CD4-positive, alpha-beta T cell treated with Interleukin-17A for 1 hour (primary cell): Measurements from ENCODE around the gene OR2D2.
"Not testable (repeated sequence)": the region's sequence is repeated elsewhere in the genome, so short reads cannot be mapped to it uniquely, and the experiment has no call there.

ENCODE experiments used
- DNase-seq: peaks from one replicate; pipeline ENCODE4 v3.0.0-alpha.2; 2020

Gene OR2D2

GRCh38 chr11:6892400-6892799, at the start of gene OR2D2:
Gene OR2D2 (minus strand): TSS chr11:6892500. CDS start chr11:6892500, 0 bp downstream.
- no peak for DNase-seq

- no peak for DNase-seq
These were observed 49.7 kb upstream of the OR2D2 start for GRCh38 chr11:6941970-6942369.

- no peak for DNase-seq
These were observed 39.8 kb upstream of the OR2D2 start for GRCh38 chr11:6932145-6932544.

- no peak for DNase-seq
These were observed 38.9 kb upstream of the OR2D2 start for GRCh38 chr11:6931146-6931713.

GRCh38 chr11:6928916-6929315, 36.6 kb upstream of the OR2D2 start:
- DNase-seq: no peak

- no peak for DNase-seq
These were observed 34.8 kb upstream of the OR2D2 start for GRCh38 chr11:6927030-6927617.

DNA sequence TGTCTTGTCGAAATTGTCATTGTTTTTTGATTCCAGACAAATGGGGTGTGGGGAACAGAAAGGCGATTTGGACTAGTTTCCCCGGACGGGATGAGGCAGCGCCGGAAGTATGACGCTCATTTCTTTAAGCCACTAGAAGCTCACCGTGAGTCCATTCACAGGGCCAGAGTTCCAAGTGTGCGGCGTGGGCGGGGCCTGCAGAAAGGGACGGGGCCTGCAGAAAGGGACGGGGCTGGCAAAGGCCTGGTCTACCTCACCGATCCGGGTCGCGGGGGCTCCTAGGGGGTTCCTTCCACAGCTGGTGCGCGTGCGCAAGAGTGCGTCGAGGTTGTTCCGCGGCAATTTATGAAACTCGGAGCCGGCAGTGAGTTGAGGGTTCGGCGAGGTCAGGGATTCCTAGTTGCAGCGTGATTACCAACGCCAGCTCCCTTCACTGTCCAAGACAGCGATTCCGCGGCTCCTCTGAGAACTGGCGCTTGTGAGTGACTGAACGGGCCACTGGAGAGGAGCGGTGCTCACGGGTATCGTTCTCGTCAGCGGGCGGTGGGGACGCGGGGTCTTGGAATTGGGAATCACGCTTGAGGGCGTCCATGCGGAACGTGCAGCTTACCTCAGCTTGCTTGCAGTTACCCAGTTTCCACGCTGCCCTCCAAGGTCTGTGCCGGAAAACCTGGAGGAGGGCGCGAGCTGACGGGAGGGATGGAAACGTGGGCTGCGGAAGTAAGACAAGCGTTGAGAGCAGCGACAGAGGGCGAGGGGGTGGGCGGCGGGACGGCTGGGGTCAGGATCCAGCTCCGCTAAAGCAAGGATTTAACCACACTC, 34.1 kb upstream of the OR2D2 start, which contains the start of gene ZNF215:
TSS of gene ZNF215 (plus strand) at position 219 of the 822 bp plus-strand sequence. CDS start 5,847 bp downstream, outside the sequence.
- peak; percentile 14 for DNase-seq

GRCh38 chr11:6925636-6926207, 33.4 kb upstream of the OR2D2 start:
- no peak for DNase-seq

DNA sequence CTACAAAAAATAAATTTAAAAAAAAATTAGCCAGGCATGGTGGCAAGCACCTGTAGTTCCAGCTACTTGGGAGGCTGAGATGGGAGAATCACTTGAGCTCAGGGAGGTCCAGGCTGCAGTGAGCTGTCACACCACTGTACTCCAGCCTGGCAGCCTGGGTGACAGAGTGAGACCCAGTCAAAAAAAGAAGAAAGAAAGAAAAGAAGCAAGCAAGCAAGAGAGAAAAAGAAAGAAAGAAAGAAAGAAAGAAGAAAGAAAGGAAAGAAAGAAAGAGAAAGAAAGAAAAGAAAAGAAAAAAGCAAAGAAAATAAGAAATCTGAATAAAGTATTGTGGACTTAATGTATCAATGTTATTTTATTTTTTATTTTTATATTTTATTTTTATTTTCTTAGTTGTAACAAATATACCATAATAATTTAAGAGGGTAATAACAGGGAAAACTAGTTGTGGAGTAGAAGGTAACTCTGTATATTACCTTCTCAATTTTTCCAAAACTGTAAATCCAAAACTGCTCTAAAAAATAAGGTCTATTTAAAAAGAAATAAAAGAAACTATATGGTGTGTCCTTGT, 32.8 kb upstream of the OR2D2 start:
- no peak for DNase-seq

- no peak for DNase-seq
These were observed 28.4 kb upstream of the OR2D2 start, which contains the start of gene OR2D3 for GRCh38 chr11:6920702-6921101. Gene OR2D3 (plus strand): TSS chr11:6921002. CDS start chr11:6921002, 0 bp downstream.

- no peak for DNase-seq
These were observed 27.4 kb upstream of the OR2D2 start for GRCh38 chr11:6919698-6920097.

- DNase-seq: no peak
These were observed 19.6 kb upstream of the OR2D2 start for GRCh38 chr11:6911948-6912347.

DNA sequence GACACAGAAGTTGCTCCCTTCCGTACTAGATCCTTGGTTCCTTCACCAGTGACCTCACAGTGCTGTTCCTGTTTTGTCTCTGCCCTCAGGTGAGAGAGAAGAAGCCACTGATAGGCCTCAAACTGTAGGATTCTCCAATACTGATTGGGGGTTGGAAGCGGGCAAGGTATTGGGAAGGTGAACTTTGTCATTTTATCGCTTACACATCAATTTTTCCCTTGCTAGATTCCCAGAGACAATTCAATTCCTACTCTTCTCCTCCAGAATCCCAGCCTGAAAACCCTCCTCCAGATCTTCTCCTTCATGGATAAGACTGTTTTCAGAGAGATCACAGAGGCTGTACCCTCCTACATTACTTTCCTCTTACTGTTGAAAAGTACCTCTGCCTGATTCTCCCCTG, 19.1 kb upstream of the OR2D2 start:
- no peak for DNase-seq

DNA sequence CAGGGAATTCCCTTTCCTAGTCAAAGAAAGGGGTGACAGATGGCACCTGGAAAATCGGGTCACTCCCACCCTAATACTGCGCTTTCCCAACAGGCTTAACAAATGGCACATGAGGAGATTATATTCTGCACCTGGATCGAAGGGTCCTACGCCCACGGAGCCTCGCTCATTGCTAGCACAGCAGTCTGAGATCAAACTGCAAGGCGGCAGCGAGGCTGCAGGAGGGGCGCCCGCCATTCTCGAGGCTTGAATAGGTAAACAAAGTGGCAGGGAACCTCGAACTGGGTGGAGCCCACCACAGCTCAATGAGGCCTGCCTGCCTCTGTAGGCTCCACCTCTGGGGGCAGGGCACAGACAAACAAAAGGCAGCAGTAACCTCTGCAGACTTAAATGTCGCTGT, 12.5 kb upstream of the OR2D2 start:
- DNase-seq: not testable (repeated sequence)

DNA sequence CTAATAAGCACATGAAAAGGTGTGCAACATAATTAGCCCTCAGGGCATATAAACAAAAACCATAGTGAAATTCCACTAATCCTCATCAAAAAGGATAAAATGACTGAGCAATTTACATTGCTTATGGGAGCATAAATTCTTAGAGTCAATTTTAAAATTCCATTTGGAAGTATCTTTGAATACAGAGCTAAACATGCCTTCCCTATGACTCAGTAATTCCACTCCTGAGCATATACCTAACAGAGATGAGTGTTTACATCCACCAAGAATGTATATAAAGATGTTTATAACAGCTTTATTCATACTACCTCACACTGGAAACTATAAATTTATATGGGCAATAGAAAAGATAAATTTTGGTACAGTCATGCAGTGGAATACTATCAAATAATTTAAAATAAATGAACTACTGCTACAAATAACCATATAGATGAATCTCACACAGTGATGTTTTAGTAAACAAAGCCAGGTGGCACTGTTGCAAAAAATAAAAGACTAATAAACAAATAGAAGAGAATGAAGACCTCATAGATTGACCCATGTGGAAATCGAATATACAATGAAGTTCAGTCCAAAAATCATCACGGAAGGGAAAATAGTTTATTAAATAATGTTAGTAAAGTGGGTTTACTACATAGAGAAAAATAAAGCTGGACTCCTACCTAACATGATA, 8.2 kb upstream of the OR2D2 start:
- DNase-seq: no peak

DNA sequence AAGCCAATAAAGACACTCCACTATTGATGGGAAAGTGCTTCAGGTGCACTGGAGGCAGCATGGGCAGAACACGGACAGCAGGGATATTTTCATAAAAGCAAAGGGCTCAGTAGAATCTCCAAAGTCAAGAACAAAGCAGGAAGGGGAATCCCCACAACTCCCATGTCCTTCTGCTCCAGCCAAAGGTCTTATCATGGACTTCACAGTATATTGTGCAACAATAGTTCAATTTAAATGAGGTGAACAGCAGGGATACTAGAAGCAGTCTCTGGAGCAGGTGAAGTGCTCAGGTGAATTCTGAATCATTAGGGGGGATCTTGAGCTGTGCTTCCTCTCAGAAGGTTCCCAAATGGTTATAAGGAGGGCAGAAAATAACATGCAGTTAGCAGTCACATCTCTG, 6.6 kb upstream of the OR2D2 start:
- no peak for DNase-seq

DNA sequence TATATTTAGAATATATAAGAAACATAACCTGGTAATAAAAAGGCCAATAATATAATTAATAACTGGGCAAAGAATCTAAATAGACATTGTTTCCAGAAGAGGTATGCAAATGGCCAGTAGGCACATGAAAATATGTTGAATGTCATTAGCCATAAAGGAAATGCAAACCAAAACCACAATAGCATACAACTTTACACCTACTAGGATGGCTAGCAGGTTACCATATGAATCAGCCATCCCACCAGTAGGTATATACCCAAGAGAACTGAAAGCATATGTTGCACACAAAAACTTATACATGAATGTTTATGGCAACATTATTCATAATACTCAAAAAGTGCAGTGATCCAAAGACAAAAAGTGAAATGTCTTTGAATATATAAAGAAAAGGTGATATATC, 2.7 kb upstream of the OR2D2 start:
- no peak for DNase-seq

DNA sequence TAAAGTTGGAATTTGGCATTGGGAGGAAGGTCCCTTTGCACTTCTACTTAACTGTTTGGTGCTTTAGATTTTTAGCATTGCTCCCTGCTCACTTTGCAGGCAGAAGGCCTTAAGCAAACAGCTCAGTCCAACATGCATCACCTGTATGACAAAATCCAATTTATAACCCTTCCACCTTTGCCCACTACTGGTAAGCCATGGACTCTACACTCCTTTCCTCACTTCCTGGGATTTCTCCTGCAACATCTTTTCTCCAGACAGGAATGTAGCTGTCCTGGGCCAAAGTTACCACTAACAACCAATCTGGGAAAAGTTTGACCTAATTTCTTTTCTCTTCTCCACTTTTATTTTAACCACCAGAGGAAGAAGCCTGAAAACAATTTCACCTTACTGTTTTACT, 1.8 kb upstream of the OR2D2 start:
- no peak for DNase-seq

GRCh38 chr11:6889835-6890234, 2.5 kb downstream of the OR2D2 start:
- no peak for DNase-seq

- DNase-seq: no peak
These were observed 3.5 kb downstream of the OR2D2 start for GRCh38 chr11:6888830-6889229.

DNA sequence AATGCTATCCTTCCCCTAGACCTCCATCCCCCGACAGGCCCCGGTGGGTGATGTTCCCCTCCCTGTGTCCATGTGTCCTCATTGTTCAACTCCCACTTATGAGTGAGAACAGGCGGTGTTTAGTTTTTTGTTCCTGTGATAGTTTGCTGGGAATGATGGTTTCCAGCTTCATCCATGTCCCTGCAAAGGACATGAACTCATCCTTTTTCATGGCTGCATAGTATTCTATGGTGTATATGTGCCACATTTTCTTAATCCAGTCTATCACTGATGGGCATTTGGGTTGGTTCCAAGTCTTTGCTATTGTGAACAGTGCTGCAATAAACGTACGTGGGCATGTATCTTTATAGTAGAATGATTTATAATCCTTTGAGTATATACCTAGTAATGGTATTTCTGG, 4.6 kb downstream of the OR2D2 start:
- DNase-seq: not testable (repeated sequence)

- no peak for DNase-seq
These were observed 9.5 kb downstream of the OR2D2 start for GRCh38 chr11:6882751-6883150.

DNA sequence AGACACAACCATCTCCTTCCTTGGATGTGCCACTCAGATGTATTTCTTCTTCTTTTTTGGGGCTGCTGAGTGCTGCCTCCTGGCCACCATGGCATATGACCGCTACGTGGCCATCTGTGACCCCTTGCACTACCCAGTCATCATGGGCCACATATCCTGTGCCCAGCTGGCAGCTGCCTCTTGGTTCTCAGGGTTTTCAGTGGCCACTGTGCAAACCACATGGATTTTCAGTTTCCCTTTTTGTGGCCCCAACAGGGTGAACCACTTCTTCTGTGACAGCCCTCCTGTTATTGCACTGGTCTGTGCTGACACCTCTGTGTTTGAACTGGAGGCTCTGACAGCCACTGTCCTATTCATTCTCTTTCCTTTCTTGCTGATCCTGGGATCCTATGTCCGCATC, 15.4 kb downstream of the OR2D2 start:
- no peak for DNase-seq
